Activated CD4-positive, CD25-positive, alpha-beta regulatory T cell treated with anti-CD3 and anti-CD28 coated beads, Interleukin-2, amount 50 U/mL, for 16 hours (primary cell): ENCODE measurements around the gene VIT.
"Not testable (repeated sequence)": the region's sequence is repeated elsewhere in the genome, so short reads cannot be mapped to it uniquely, and the experiment has no call there.

Experiments used
- DNase-seq: peaks from one replicate; pipeline ENCODE4 v3.0.0-alpha.2; 2020; ENCODE audit warnings: low read depth, low spot score

Gene VIT

DNA sequence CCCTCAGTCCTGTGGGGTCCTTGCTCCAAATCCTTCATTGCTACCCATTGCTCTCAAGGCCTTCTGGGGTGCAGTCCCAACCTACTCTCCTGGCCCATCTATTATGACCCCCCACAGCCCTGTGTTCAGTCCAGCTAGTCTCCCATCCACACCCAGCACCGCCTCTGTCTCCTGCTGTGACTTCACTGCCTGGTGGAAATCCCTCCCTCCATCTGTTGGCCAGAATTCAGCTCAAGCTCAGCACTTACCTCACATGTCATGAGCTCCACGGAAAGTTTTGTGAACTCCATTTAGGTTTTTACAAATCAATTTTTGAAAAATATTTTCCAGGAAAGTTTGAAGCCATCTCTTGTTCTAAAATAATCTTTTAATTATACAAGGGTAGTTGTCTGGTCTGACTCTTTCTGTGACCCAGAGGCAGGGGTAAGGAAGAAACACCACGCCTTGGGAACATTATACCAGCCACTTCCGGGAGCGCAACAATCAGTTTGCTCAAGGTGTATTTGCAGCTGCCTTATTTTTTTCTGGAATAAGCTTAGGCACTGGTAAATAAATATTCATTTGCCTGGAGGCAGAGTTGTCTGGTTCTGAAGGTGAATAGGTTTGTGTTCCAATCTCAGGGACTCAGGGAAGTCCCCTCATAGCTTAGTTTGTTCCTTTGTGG lies 110.8 kb downstream of the VIT start:
- no peak for DNase-seq

DNA sequence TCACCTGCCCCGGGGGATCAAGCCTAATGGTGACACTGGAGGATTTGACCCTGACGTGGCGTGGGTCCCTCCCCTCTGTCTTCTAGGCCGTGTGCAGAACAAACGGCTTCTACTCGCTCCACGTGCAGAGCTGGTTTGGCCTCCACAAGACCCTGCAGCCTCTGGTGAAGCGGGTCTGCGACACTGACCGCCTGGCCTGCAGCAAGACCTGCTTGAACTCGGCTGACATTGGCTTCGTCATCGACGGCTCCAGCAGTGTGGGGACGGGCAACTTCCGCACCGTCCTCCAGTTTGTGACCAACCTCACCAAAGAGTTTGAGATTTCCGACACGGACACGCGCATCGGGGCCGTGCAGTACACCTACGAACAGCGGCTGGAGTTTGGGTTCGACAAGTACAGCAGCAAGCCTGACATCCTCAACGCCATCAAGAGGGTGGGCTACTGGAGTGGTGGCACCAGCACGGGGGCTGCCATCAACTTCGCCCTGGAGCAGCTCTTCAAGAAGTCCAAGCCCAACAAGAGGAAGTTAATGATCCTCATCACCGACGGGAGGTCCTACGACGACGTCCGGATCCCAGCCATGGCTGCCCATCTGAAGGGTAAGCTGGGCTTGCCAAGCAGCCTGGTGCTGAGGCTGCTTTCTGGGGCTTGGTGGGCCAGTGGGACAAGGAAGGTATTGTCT lies 112.0 kb downstream of the VIT start:
- DNase-seq = no peak

GRCh38 chr2:36809069-36809445 lies 112.5 kb downstream of the VIT start:
- no peak for DNase-seq

GRCh38 chr2:36811071-36811470 lies 114.6 kb downstream of the VIT start:
- no peak for DNase-seq

DNA sequence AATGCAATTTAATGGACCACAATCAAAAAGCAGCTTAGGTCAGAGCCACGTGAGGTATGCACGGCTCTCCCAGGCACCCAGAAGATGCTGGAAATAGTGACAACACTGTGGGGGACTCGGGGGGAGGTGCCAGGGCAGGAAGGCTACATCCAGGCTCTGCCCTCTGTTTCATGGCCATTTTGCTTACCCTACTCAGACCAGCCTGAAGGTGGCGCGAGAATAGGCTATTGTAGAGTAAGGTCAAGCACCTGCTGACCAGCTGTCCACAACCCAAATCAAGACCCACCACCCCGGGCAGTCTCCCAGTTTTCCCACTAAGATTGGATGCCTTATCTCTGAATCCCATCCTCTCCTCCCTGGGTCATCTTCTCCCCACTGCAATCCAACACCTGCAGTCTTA lies 115.7 kb downstream of the VIT start:
- no peak for DNase-seq

DNA sequence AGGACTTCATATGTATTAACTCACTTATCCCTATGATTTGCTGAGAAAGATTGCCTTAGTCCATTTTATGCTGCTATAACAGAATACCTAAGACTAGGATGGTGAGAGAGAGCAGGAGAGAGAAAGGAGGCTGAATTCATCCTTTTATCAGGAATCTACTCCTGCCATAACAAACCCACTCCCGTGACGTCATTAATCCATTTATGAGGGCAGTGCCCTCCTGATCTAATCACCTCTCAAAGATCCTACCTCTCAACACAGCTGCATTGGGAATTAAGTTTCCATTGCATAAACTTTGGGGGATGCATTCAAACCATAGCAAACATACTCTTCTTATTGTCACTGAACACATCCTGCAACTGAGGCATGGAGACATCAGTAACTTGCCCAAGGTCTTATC lies 122.0 kb downstream of the VIT start:
- no peak for DNase-seq

DNA sequence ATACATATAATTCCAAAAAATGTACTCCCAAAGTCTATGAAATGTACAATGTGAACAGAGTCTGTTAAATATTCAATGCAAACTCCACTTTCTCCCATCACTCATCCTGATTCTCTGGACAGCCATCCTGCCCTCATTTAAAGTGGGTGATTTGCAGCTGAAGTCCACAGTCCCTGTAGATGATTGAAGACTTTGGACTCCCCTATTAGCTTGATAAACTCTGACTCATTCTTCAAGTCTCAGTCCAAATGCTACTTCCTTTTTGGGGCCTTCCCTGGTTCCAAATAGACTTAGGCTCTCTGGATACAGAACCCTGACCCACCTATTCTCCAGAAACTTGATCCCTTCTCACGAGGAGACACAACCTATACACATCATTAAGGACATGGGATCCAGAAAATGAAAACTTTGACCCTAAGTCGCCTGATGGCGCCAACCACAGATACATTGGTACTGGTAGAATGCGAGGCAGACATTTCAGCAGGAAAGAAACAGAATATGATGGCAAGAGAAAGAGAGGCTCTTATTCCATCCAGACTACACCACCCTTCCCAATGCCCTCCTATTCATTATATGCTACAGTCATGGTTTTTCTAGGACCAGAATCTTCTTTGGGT lies 122.7 kb downstream of the VIT start:
- no peak for DNase-seq

DNA sequence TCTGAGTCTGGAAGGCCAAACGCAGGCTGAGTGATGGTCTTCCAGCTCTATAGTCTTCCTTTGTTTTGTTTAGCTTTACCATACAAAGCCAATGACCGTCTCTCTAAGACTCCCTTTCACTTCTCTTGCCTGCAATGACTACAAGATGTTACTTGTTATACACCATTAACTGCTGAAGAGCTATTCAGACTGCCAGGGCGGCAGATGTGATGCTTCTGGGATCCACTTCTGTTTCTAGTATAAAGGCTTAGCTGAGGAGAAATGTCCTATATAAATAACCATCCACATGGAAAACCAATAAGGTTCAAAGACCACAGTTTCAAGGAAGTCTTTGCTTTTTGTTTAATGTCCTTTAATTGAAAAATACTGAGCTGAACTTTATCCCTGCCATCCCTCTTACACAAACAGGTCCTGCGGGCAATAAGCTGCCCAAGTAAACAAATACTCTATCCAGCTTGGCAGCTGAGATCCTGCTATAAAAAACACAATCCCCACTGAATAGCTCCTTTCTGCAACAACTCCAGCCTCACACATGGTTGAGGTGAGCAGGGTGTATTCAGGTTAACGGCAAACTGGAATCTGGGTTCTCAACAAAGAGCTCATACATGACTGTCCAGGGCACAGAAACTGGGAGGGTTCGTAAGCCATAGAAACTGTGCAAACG lies 124.6 kb downstream of the VIT start:
- DNase-seq = no peak

GRCh38 chr2:36823862-36824261 lies 127.4 kb downstream of the VIT start:
- no peak for DNase-seq

- DNase-seq = no peak
These were observed 127.8 kb downstream of the VIT start for GRCh38 chr2:36824273-36824672.

DNA sequence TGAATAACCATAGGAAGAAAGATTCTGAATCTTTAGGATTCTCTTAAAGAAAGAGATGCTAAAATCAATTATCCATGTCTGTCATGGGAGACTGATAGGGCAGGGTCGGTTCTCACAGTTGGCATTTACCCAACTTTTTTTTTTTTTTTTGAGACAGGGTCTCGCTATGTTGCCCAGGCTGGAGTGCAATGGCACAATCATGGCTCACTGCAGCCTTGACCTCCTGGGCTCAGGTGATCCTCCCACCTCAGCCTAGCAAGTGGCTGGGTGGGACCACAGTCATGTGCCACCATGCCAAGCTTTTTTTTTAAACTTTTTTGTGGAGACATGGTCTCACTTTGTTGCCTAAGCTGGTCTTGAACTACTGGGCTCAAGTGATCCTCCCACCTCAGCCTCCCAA lies 128.2 kb downstream of the VIT start:
- DNase-seq = not testable (repeated sequence)

DNA sequence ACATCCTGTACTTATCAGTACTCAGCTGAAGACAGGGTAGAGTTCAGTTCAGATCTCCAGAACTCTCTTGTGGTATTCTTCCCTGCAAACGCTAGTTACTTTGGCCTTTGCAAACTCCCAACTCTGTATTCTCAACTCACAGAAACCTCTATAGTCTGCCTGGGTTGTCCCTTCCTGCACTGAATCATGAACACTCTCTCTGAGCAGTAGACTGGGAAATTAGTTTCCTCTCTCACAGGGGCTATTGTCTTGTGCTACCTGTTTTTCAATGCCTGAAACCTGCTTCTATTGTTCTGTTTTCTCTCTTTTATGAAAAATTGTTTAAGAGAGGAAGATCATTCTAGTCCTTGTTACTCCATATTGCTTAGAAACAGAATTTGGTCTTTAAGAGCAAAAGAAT lies 134.7 kb downstream of the VIT start:
- no peak for DNase-seq

DNA sequence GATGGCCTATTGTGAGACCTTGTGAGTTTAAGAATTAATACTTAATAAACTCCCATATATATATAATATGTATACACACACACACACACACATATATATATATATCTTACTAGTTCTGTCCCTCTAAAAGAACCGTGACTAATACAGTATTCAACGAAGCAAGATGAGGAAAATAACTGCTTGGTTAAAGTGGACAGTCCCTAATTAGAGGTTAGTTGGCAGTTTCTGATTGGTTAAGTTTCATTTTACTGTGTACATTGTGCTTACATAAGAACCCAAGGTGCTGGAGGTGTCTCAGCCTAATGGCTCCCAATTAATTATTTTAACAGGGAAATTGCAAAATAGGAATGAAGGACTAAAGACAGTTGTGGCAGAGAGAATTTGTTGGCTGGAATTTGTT lies 137.7 kb downstream of the VIT start:
- no peak for DNase-seq

DNA sequence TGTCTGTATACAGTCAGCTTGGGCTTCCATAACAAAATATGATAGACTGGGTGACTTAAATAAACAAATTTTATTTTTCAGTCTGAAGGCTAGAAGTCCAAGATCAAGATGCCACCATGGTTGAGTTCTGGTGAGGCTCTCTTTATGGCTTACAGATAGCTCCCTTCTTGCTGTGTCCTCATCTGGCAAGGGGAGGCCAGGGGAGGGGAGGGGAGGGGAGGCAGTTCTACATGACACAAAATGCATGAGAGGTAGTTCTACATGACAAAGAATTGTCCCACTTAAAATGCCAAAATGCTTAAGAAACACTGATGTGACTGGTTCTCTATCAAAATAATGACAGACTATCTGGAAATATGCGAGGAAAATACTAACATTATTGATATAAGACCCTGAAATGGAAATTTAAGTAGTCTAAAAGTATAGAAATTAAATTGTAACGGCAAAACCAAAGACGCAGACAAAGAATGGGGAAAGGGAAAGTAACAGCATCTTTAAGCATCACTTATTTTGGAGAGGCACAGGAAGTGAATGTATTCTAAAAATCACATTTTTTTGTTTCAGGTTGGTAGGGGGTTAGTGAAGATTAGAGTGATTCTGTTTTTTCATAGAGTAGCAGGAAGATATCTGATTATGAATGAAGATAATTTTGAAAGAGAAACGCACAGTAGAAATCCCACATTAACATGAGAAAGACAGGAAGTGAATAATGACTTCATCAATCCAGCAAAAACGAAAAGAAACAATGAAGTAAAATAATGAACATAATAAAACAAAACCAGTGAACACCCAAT lies 138.4 kb downstream of the VIT start:
- no peak for DNase-seq

- DNase-seq = no peak
These were observed 143.6 kb downstream of the VIT start for GRCh38 chr2:36839976-36840617.

GRCh38 chr2:36843838-36844237 lies 147.3 kb downstream of the VIT start:
- no peak for DNase-seq

- no peak for DNase-seq
These were observed 152.8 kb downstream of the VIT start for GRCh38 chr2:36849265-36849664.

- no peak for DNase-seq
These were observed 157.7 kb downstream of the VIT start for GRCh38 chr2:36854241-36854640.

GRCh38 chr2:36855429-36855828 lies 158.9 kb downstream of the VIT start:
- no peak for DNase-seq

- DNase-seq = no peak
These were observed 161.2 kb downstream of the VIT start for GRCh38 chr2:36857713-36858112.
